ENCODE measurements around the gene PSMA1. TPM values are rescaled to one million over a fixed set of nuclear protein-coding genes. Genes with fewer than 3 reads are reported as not detected.

Gene PSMA1
- total and polyA plus RNA-seq, 2 donors from 2014 or later: 118 to 133 TPM

- Histone ChIP-seq H3K27me3 (ENCODE audit: control insufficient read depth, insufficient read depth, low read length) (no peaks in the 10 kb centered on the region), H3K27ac (ENCODE audit: low read depth in 2 of 2, low read length in 2 of 2) (no peak overlapping the region), H3K9me3 (ENCODE audit: control insufficient read depth in 2 of 3, insufficient read depth in 1 of 3, low read length in 3 of 3) (no peaks in the 10 kb centered on the region), H3K4me3 (ENCODE audit: low read length in 3 of 3) (no peak overlapping the region), H3K9ac (ENCODE audit: low read length in 3 of 3) (no peak overlapping the region), H3K4me1 (ENCODE audit: control insufficient read depth in 2 of 3, insufficient read depth in 2 of 3, low read depth in 1 of 3, low read length in 3 of 3) (no peaks in the 10 kb centered on the region), H3K36me3 (ENCODE audit: control insufficient read depth in 2 of 3, insufficient read depth in 3 of 3, low read length in 3 of 3) (no peaks in the 10 kb centered on the region)
- TF ChIP-seq, protein P1, sequence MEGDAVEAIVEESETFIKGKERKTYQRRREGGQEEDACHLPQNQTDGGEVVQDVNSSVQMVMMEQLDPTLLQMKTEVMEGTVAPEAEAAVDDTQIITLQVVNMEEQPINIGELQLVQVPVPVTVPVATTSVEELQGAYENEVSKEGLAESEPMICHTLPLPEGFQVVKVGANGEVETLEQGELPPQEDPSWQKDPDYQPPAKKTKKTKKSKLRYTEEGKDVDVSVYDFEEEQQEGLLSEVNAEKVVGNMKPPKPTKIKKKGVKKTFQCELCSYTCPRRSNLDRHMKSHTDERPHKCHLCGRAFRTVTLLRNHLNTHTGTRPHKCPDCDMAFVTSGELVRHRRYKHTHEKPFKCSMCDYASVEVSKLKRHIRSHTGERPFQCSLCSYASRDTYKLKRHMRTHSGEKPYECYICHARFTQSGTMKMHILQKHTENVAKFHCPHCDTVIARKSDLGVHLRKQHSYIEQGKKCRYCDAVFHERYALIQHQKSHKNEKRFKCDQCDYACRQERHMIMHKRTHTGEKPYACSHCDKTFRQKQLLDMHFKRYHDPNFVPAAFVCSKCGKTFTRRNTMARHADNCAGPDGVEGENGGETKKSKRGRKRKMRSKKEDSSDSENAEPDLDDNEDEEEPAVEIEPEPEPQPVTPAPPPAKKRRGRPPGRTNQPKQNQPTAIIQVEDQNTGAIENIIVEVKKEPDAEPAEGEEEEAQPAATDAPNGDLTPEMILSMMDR (IDR thresholded peaks at IDR 0.05; ENCODE audit: borderline replicate concordance, extremely low read depth, insufficient read depth): no peak
- FAIRE-seq (no peak), DNase-seq (no peak)
- intact Hi-C loops (cut with DNase I): no loop called here
Measured at GRCh38 chr11:14552089-14552488, 31.9 kb upstream of the PSMA1 start.

GRCh38 chr11:14551380-14551779 lies 31.2 kb upstream of the PSMA1 start:
- H3K9me3 ChIP-seq (ENCODE audit: control insufficient read depth in 2 of 3, insufficient read depth in 1 of 3, low read length in 3 of 3): no peaks in the 10 kb centered on the region
- DNase-seq (no peak), FAIRE-seq (no peak)
- TF ChIP-seq, protein P1 (IDR thresholded peaks at IDR 0.05; ENCODE audit: borderline replicate concordance, extremely low read depth, insufficient read depth): no peak
- H3K27ac ChIP-seq (ENCODE audit: low read depth in 2 of 2, low read length in 2 of 2): no peak overlapping the region
- intact Hi-C loops (cut with DNase I): no loop called here
- H3K4me1 ChIP-seq (ENCODE audit: control insufficient read depth in 2 of 3, insufficient read depth in 2 of 3, low read depth in 1 of 3, low read length in 3 of 3): no peaks in the 10 kb centered on the region
- no peaks in the 10 kb centered on the region for H3K27me3 ChIP-seq (ENCODE audit: control insufficient read depth, insufficient read depth, low read length)
- no peaks in the 10 kb centered on the region for H3K36me3 ChIP-seq (ENCODE audit: control insufficient read depth in 2 of 3, insufficient read depth in 3 of 3, low read length in 3 of 3)
- no peak overlapping the region for H3K4me3 ChIP-seq (ENCODE audit: low read length in 3 of 3)
- no peak overlapping the region for H3K9ac ChIP-seq (ENCODE audit: low read length in 3 of 3)

GRCh38 chr11:14549891-14550290 lies 29.7 kb upstream of the PSMA1 start:
- H3K4me3 ChIP-seq (ENCODE audit: low read length in 3 of 3): no peak overlapping the region
- TF ChIP-seq, protein P1 (IDR thresholded peaks at IDR 0.05; ENCODE audit: borderline replicate concordance, extremely low read depth, insufficient read depth): no peak
- intact Hi-C loops (cut with DNase I): no loop called here
- DNase-seq: no peak
- H3K4me1 ChIP-seq (ENCODE audit: control insufficient read depth in 2 of 3, insufficient read depth in 2 of 3, low read depth in 1 of 3, low read length in 3 of 3): no peaks in the 10 kb centered on the region
- no peaks in the 10 kb centered on the region for H3K27me3 ChIP-seq (ENCODE audit: control insufficient read depth, insufficient read depth, low read length)
- no peaks in the 10 kb centered on the region for H3K9me3 ChIP-seq (ENCODE audit: control insufficient read depth in 2 of 3, insufficient read depth in 1 of 3, low read length in 3 of 3)
- no peaks in the 10 kb centered on the region for H3K36me3 ChIP-seq (ENCODE audit: control insufficient read depth in 2 of 3, insufficient read depth in 3 of 3, low read length in 3 of 3)
- H3K27ac ChIP-seq (ENCODE audit: low read depth in 2 of 2, low read length in 2 of 2): no peak overlapping the region
- no peak for FAIRE-seq
- no peak overlapping the region for H3K9ac ChIP-seq (ENCODE audit: low read length in 3 of 3)

GRCh38 chr11:14547440-14547839 lies 27.3 kb upstream of the PSMA1 start:
- intact Hi-C loops (cut with DNase I): no loop called here
- no peaks in the 10 kb centered on the region for H3K9me3 ChIP-seq (ENCODE audit: control insufficient read depth in 2 of 3, insufficient read depth in 1 of 3, low read length in 3 of 3)
- H3K9ac ChIP-seq (ENCODE audit: low read length in 3 of 3): no peak overlapping the region
- H3K27ac ChIP-seq (ENCODE audit: low read depth in 2 of 2, low read length in 2 of 2): no peak overlapping the region
- TF ChIP-seq, protein P1 (IDR thresholded peaks at IDR 0.05; ENCODE audit: borderline replicate concordance, extremely low read depth, insufficient read depth): no peak
- DNase-seq: no peak
- H3K4me3 ChIP-seq (ENCODE audit: low read length in 3 of 3): no peak overlapping the region
- H3K27me3 ChIP-seq (ENCODE audit: control insufficient read depth, insufficient read depth, low read length): no peaks in the 10 kb centered on the region
- no peaks in the 10 kb centered on the region for H3K36me3 ChIP-seq (ENCODE audit: control insufficient read depth in 2 of 3, insufficient read depth in 3 of 3, low read length in 3 of 3)
- H3K4me1 ChIP-seq (ENCODE audit: control insufficient read depth in 2 of 3, insufficient read depth in 2 of 3, low read depth in 1 of 3, low read length in 3 of 3): no peaks in the 10 kb centered on the region
- FAIRE-seq: no peak

Data from kidney (tissue), 14 donors.